ENCODE results near the gene NTN4. TPM values are rescaled to one million over a fixed set of nuclear protein-coding genes. Genes with fewer than 3 reads are reported as not detected.
"Not testable (repeated sequence)": the region's sequence is repeated elsewhere in the genome, so short reads cannot be mapped to it uniquely, and the experiment has no call there.

Gene NTN4
- polyA plus RNA-seq, 1 donor (not counting 4 experiments of a cell fraction or from before 2014, with no cell fraction given): 8.3 TPM

- no peaks in the 10 kb centered on the region for H3K4me1 ChIP-seq (ENCODE audit: control insufficient read depth, extremely low read depth, insufficient read depth, low read length)
- no peak overlapping the region for H3K9ac ChIP-seq (ENCODE audit: control insufficient read depth, extremely low read depth, insufficient read depth, low read length)
- DNase-seq (ENCODE audit: low read depth, low spot score): no peak
- no peaks in the 10 kb centered on the region for H3K9me1 ChIP-seq (ENCODE audit: control insufficient read depth, extremely low read depth, insufficient read depth, low read length)
- no peaks in the 10 kb centered on the region for H3K9me3 ChIP-seq (ENCODE audit: control insufficient read depth, low read depth, low read length)
- H3K27me3 ChIP-seq (ENCODE audit: control insufficient read depth, extremely low read depth, insufficient read depth, low read length): no peaks in the 10 kb centered on the region
- dilution Hi-C loops (cut with MboI; ENCODE audit: extremely low pct_ligation_motif_present, low sequenced_read_pairs): no loop called here
- no peaks in the 10 kb centered on the region for H3K36me3 ChIP-seq (ENCODE audit: control insufficient read depth in 2 of 2, extremely low read depth in 1 of 2, insufficient read depth in 2 of 2, low read length in 2 of 2)
- no peak overlapping the region for H3K4me3 ChIP-seq (ENCODE audit: control insufficient read depth in 2 of 3, extremely low read depth in 1 of 3, insufficient read depth in 2 of 3, low read depth in 1 of 3, low read length in 3 of 3)
- no peak for FAIRE-seq
- no peaks in the 10 kb centered on the region for H3K79me2 ChIP-seq (ENCODE audit: control insufficient read depth, insufficient read depth, low read length)
- H3K4me2 ChIP-seq (ENCODE audit: control insufficient read depth, extremely low read depth, insufficient read depth, low read depth, low read length): no peak overlapping the region
- no peaks in the 10 kb centered on the region for H4K20me1 ChIP-seq (ENCODE audit: control insufficient read depth, extremely low read depth, insufficient read depth, low read length)
- no peak overlapping the region for H2AFZ ChIP-seq (ENCODE audit: control insufficient read depth, low read length)
- no peak overlapping the region for H3K27ac ChIP-seq (ENCODE audit: control insufficient read depth, insufficient read depth, low read length)
- TF ChIP-seq CTCF (optimal IDR thresholded peaks at IDR 0.05 in 1 of 3, IDR thresholded peaks at IDR 0.05 in 1 of 3, conservative IDR thresholded peaks at IDR 0.05 in 1 of 3; ENCODE audit: extremely low read depth in 1 of 3, insufficient read depth in 2 of 3, low read length in 3 of 3): no peak
- no peak for TF ChIP-seq EZH2 (IDR thresholded peaks at IDR 0.05; ENCODE audit: low read length)
These were observed 35.2 kb downstream of the NTN4 start for GRCh38 chr12:95755261-95755865.

- H3K9me3 ChIP-seq (ENCODE audit: control insufficient read depth, low read depth, low read length); dilution Hi-C loops (cut with MboI; ENCODE audit: extremely low pct_ligation_motif_present, low sequenced_read_pairs); H3K79me2 ChIP-seq (ENCODE audit: control insufficient read depth, insufficient read depth, low read length); H3K4me2 ChIP-seq (ENCODE audit: control insufficient read depth, extremely low read depth, insufficient read depth, low read depth, low read length); H3K4me3 ChIP-seq (ENCODE audit: control insufficient read depth in 2 of 3, extremely low read depth in 1 of 3, insufficient read depth in 2 of 3, low read depth in 1 of 3, low read length in 3 of 3); H3K9ac ChIP-seq (ENCODE audit: control insufficient read depth, extremely low read depth, insufficient read depth, low read length); H3K9me1 ChIP-seq (ENCODE audit: control insufficient read depth, extremely low read depth, insufficient read depth, low read length); H3K27me3 ChIP-seq (ENCODE audit: control insufficient read depth, extremely low read depth, insufficient read depth, low read length); H3K27ac ChIP-seq (ENCODE audit: control insufficient read depth, insufficient read depth, low read length); H3K4me1 ChIP-seq (ENCODE audit: control insufficient read depth, extremely low read depth, insufficient read depth, low read length); FAIRE-seq; H3K36me3 ChIP-seq (ENCODE audit: control insufficient read depth in 2 of 2, extremely low read depth in 1 of 2, insufficient read depth in 2 of 2, low read length in 2 of 2); H2AFZ ChIP-seq (ENCODE audit: control insufficient read depth, low read length); DNase-seq (ENCODE audit: low read depth, low spot score); H4K20me1 ChIP-seq (ENCODE audit: control insufficient read depth, extremely low read depth, insufficient read depth, low read length): not testable (repeated sequence)
These were observed 44.5 kb downstream of the NTN4 start for GRCh38 chr12:95746062-95746461.

GRCh38 chr12:95742586-95742985, 48.0 kb downstream of the NTN4 start:
- Histone ChIP-seq H3K79me2 (ENCODE audit: control insufficient read depth, insufficient read depth, low read length) (no peaks in the 10 kb centered on the region), H3K4me1 (ENCODE audit: control insufficient read depth, extremely low read depth, insufficient read depth, low read length) (peaks cover 5% of the 10 kb centered on the region), H3K27me3 (ENCODE audit: control insufficient read depth, extremely low read depth, insufficient read depth, low read length) (no peaks in the 10 kb centered on the region), H3K4me3 (ENCODE audit: control insufficient read depth in 2 of 3, extremely low read depth in 1 of 3, insufficient read depth in 2 of 3, low read depth in 1 of 3, low read length in 3 of 3) (no peak overlapping the region), H3K9ac (ENCODE audit: control insufficient read depth, extremely low read depth, insufficient read depth, low read length) (no peak overlapping the region), H3K9me1 (ENCODE audit: control insufficient read depth, extremely low read depth, insufficient read depth, low read length) (no peaks in the 10 kb centered on the region), H2AFZ (ENCODE audit: control insufficient read depth, low read length) (no peak overlapping the region), H3K4me2 (ENCODE audit: control insufficient read depth, extremely low read depth, insufficient read depth, low read depth, low read length) (no peak overlapping the region), H3K9me3 (ENCODE audit: control insufficient read depth, low read depth, low read length) (no peaks in the 10 kb centered on the region), H3K36me3 (ENCODE audit: control insufficient read depth in 2 of 2, extremely low read depth in 1 of 2, insufficient read depth in 2 of 2, low read length in 2 of 2) (no peaks in the 10 kb centered on the region), H3K27ac (ENCODE audit: control insufficient read depth, insufficient read depth, low read length) (no peak overlapping the region), H4K20me1 (ENCODE audit: control insufficient read depth, extremely low read depth, insufficient read depth, low read length) (no peaks in the 10 kb centered on the region)
- TF ChIP-seq CTCF (optimal IDR thresholded peaks at IDR 0.05 in 1 of 3, IDR thresholded peaks at IDR 0.05 in 1 of 3, conservative IDR thresholded peaks at IDR 0.05 in 1 of 3; ENCODE audit: extremely low read depth in 1 of 3, insufficient read depth in 2 of 3, low read length in 3 of 3) (no peak), EZH2 (IDR thresholded peaks at IDR 0.05; ENCODE audit: low read length) (no peak)
- DNase-seq (ENCODE audit: low read depth, low spot score): no peak
- no peak for FAIRE-seq
- dilution Hi-C loops (cut with MboI; ENCODE audit: extremely low pct_ligation_motif_present, low sequenced_read_pairs): no loop called here
